Measurements from ENCODE around the gene GNG10.
A peak's percentile ranks its signal among the peaks of the same experiment; 100 is the strongest.
"Not testable (repeated sequence)": the region's sequence is repeated elsewhere in the genome, so short reads cannot be mapped to it uniquely, and the experiment has no call there.

The GNG10 gene

DNA sequence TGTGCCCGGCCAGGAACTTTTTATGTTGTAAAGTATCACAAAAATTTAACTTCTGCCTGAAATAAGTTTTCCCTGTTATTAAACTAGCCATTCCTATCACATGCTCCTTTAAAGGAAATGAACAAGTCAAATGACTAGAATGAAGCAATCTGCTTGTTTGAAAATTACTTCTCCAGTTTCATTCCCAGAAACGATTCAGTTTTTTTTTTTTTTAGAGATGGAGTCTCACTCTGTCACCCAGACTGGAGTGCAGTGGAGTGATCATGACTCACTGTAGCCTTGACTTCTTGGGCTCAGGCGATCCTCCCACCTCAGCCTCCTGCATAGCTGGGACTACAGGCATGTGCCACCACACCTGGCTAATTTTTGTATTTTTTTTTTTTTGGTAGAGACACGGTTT, 13.3 kb upstream of the GNG10 start:
- Histone ChIP-seq H3K9ac (ENCODE audit: low read depth in 1 of 2, low read length in 2 of 2) (no peak overlapping the region), H3K4me3 (ENCODE audit: low read depth in 1 of 2, low read length in 2 of 2) (no peak overlapping the region), H3K27me3 (ENCODE audit: control insufficient read depth in 1 of 2, insufficient read depth in 2 of 2, low read length in 2 of 2) (no peaks in the 10 kb centered on the region), H3K9me3 (ENCODE audit: control insufficient read depth in 1 of 2, low read length in 2 of 2) (no peaks in the 10 kb centered on the region), H3K27ac (ENCODE audit: low read depth, low read length) (no peak overlapping the region), H3K36me3 (ENCODE audit: control insufficient read depth in 1 of 2, insufficient read depth in 2 of 2, low read length in 2 of 2) (peaks cover 17 to 25% of the 10 kb centered on the region in 2 donors), H3K4me1 (ENCODE audit: control insufficient read depth in 1 of 2, insufficient read depth in 2 of 2, low read length in 2 of 2) (peaks cover 0 to 4% of the 10 kb centered on the region in 2 donors)

DNA sequence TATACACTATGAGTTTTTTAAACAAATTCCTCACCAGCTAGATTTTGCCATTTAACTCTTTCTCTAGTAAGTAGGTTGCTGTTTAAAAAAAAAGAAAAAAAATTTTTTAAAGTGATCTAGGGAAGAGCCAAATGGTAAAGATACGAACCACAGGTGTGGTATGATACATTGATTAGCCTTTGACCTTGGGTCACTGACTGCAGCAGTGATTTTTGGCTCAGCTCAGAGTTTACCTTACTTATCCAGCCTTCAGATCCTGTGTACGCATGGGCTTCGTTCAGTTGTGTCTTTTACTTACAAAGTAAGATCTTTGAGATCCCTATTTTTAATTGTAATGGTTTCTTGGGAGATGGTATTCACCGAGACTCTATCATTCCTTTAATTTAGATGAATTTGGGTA, 12.4 kb upstream of the GNG10 start:
- no peak overlapping the region for H3K9ac ChIP-seq (ENCODE audit: low read depth in 1 of 2, low read length in 2 of 2)
- peaks cover 17 to 28% of the 10 kb centered on the region in 2 donors for H3K36me3 ChIP-seq (ENCODE audit: control insufficient read depth in 1 of 2, insufficient read depth in 2 of 2, low read length in 2 of 2)
- no peak overlapping the region for H3K4me3 ChIP-seq (ENCODE audit: low read depth in 1 of 2, low read length in 2 of 2)
- no peaks in the 10 kb centered on the region for H3K27me3 ChIP-seq (ENCODE audit: control insufficient read depth in 1 of 2, insufficient read depth in 2 of 2, low read length in 2 of 2)
- no peak overlapping the region for H3K27ac ChIP-seq (ENCODE audit: low read depth, low read length)
- no peaks in the 10 kb centered on the region for H3K9me3 ChIP-seq (ENCODE audit: control insufficient read depth in 1 of 2, low read length in 2 of 2)
- peaks cover 0 to 4% of the 10 kb centered on the region in 2 donors for H3K4me1 ChIP-seq (ENCODE audit: control insufficient read depth in 1 of 2, insufficient read depth in 2 of 2, low read length in 2 of 2)

GRCh38 chr9:111657051-111657450, 4.4 kb upstream of the GNG10 start:
- Histone ChIP-seq H3K9me3 (ENCODE audit: control insufficient read depth in 1 of 2, low read length in 2 of 2) (no peaks in the 10 kb centered on the region), H3K36me3 (ENCODE audit: control insufficient read depth in 1 of 2, insufficient read depth in 2 of 2, low read length in 2 of 2) (peaks cover 6 to 12% of the 10 kb centered on the region in 2 donors), H3K4me3 (ENCODE audit: low read depth in 1 of 2, low read length in 2 of 2) (no peak overlapping the region), H3K4me1 (ENCODE audit: control insufficient read depth in 1 of 2, insufficient read depth in 2 of 2, low read length in 2 of 2) (peaks cover 1% of the 10 kb centered on the region in 2 donors), H3K27ac (ENCODE audit: low read depth, low read length) (no peak overlapping the region), H3K9ac (ENCODE audit: low read depth in 1 of 2, low read length in 2 of 2) (no peak overlapping the region), H3K27me3 (ENCODE audit: control insufficient read depth in 1 of 2, insufficient read depth in 2 of 2, low read length in 2 of 2) (no peaks in the 10 kb centered on the region)

GRCh38 chr9:111658943-111659342, 2.5 kb upstream of the GNG10 start:
- no peaks in the 10 kb centered on the region for H3K27me3 ChIP-seq (ENCODE audit: control insufficient read depth in 1 of 2, insufficient read depth in 2 of 2, low read length in 2 of 2)
- H3K9ac ChIP-seq (ENCODE audit: low read depth in 1 of 2, low read length in 2 of 2) = no peak overlapping the region
- peaks cover 2 to 6% of the 10 kb centered on the region in 2 donors for H3K36me3 ChIP-seq (ENCODE audit: control insufficient read depth in 1 of 2, insufficient read depth in 2 of 2, low read length in 2 of 2)
- H3K27ac ChIP-seq (ENCODE audit: low read depth, low read length) = no peak overlapping the region
- no peaks in the 10 kb centered on the region for H3K9me3 ChIP-seq (ENCODE audit: control insufficient read depth in 1 of 2, low read length in 2 of 2)
- H3K4me3 ChIP-seq (ENCODE audit: low read depth in 1 of 2, low read length in 2 of 2) = no peak overlapping the region
- peaks cover 10 to 14% of the 10 kb centered on the region in 2 donors for H3K4me1 ChIP-seq (ENCODE audit: control insufficient read depth in 1 of 2, insufficient read depth in 2 of 2, low read length in 2 of 2)

DNA sequence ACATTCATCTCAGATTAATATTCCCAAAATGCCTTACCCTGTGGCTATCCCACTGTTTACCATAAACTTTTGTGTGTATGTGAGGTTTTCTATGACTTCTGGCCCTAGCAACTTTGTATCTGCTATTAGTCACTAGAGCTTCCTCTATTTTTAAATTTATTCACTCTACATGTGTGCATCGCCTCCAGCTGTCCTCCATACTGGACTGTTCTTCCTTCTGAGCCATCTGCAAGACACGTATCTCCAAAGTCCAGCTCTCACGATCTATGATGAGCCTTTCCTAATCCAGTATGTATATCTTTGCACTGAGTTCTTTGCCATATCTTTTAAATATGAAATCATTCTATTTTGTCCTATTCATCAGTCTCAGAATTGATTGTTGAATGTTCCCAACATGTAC, 1.7 kb upstream of the GNG10 start:
- no peaks in the 10 kb centered on the region for H3K9me3 ChIP-seq (ENCODE audit: control insufficient read depth in 1 of 2, low read length in 2 of 2)
- peaks cover 0 to 4% of the 10 kb centered on the region in 2 donors for H3K36me3 ChIP-seq (ENCODE audit: control insufficient read depth in 1 of 2, insufficient read depth in 2 of 2, low read length in 2 of 2)
- H3K27me3 ChIP-seq (ENCODE audit: control insufficient read depth in 1 of 2, insufficient read depth in 2 of 2, low read length in 2 of 2) = no peaks in the 10 kb centered on the region
- no peak overlapping the region for H3K9ac ChIP-seq (ENCODE audit: low read depth in 1 of 2, low read length in 2 of 2)
- peaks cover 10 to 14% of the 10 kb centered on the region in 2 donors for H3K4me1 ChIP-seq (ENCODE audit: control insufficient read depth in 1 of 2, insufficient read depth in 2 of 2, low read length in 2 of 2)
- no peak overlapping the region for H3K27ac ChIP-seq (ENCODE audit: low read depth, low read length)
- no peak overlapping the region for H3K4me3 ChIP-seq (ENCODE audit: low read depth in 1 of 2, low read length in 2 of 2)

DNA sequence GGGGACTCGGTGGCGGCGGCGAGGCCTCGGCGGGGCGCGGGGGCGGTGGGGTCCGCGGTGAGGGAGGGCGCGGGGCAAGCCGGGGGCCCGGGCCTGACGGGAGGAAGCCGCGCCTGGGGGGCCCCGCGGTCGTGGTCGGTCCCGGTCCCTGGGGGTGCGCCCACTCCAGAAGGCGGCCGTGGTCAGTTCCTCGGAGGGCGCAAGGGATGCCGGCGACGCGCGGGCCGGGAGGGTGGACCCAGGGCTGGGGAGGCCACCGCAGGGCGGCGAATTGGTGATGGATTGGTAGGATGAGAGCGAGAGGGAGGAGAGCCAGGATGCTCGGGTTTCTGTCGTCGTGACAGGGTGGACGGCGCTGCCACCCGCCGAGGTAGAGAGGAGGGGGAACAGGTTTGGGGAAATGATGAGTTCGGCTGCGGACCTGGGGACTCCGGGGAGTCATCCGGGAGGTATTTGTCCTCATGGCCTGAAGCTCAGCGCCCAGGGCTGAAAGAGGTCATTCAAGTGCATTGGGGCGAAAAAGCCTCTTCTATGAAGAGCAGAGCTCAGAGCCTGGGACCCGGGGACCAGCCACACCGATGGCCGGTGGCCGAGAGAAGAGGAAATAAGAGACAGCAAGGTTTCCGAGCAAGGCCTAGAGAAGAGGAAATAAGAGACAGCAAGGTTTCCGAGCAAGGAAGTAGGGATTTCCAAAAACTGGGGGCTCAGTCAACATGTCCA, 557 bp downstream of the GNG10 start:
- no peak overlapping the region for H3K27ac ChIP-seq (ENCODE audit: low read depth, low read length)

DNA sequence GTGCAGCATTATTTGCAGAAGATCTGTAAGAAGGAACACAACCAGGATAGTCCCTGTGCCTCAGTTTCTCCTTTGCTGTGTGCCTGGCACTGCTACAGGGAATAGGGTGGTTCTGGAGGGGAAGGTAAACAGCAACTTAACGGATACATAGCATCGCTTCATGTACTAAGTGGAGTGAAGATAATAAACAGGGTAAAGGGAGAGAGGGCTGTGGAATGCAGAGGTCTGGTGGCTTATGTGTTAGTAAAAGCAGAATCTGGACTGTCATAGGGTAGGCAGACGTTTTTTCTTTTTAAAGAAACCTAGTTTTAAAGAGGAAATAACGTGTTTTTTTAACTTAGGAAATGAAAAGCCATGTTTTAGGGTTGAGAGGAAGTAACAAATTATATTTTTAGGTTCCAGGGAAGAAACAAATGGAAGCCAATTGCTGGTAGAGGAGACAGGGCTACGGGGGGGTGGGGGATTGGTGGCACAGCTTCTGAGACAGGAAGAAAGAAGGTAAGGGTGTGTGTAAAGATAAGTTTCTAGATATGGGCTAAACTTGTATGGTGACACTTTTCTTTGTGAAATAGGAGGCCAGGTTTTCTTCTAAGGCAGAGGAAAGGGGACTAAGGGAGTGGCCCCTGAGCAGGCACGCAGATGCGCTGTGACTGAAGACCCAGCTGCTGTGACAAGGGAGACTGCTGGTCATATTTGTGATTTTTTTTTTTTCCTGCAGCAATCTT, 1.3 kb downstream of the GNG10 start:
- Histone ChIP-seq H3K27ac (ENCODE audit: low read depth, low read length) (no peak overlapping the region), H3K36me3 (ENCODE audit: control insufficient read depth in 1 of 2, insufficient read depth in 2 of 2, low read length in 2 of 2) (peaks cover 0 to 5% of the 10 kb centered on the region in 2 donors), H3K4me3 (ENCODE audit: low read depth in 1 of 2, low read length in 2 of 2) (peak overlapping the region; percentile 78 to 85), H3K9ac (ENCODE audit: low read depth in 1 of 2, low read length in 2 of 2) (peak overlapping the region; percentile 52 to 71), H3K9me3 (ENCODE audit: control insufficient read depth in 1 of 2, low read length in 2 of 2) (no peaks in the 10 kb centered on the region), H3K4me1 (ENCODE audit: control insufficient read depth in 1 of 2, insufficient read depth in 2 of 2, low read length in 2 of 2) (peaks cover 10 to 14% of the 10 kb centered on the region in 2 donors), H3K27me3 (ENCODE audit: control insufficient read depth in 1 of 2, insufficient read depth in 2 of 2, low read length in 2 of 2) (no peaks in the 10 kb centered on the region)

More for the DNA sequence above, 557 bp downstream of the GNG10 start:
- no peaks in the 10 kb centered on the region for H3K27me3 ChIP-seq (ENCODE audit: control insufficient read depth in 1 of 2, insufficient read depth in 2 of 2, low read length in 2 of 2)
- no peaks in the 10 kb centered on the region for H3K36me3 ChIP-seq (ENCODE audit: control insufficient read depth in 1 of 2, insufficient read depth in 2 of 2, low read length in 2 of 2)
- H3K9ac ChIP-seq (ENCODE audit: low read depth in 1 of 2, low read length in 2 of 2) = peak overlapping the region; percentile 52 to 71
- H3K9me3 ChIP-seq (ENCODE audit: control insufficient read depth in 1 of 2, low read length in 2 of 2) = no peaks in the 10 kb centered on the region
- peak overlapping the region; percentile 78 to 85 for H3K4me3 ChIP-seq (ENCODE audit: low read depth in 1 of 2, low read length in 2 of 2)
- peaks cover 10 to 14% of the 10 kb centered on the region in 2 donors for H3K4me1 ChIP-seq (ENCODE audit: control insufficient read depth in 1 of 2, insufficient read depth in 2 of 2, low read length in 2 of 2)

GRCh38 chr9:111663301-111663823, 2.0 kb downstream of the GNG10 start:
- peaks cover 10 to 14% of the 10 kb centered on the region in 2 donors for H3K4me1 ChIP-seq (ENCODE audit: control insufficient read depth in 1 of 2, insufficient read depth in 2 of 2, low read length in 2 of 2)
- no peaks in the 10 kb centered on the region for H3K27me3 ChIP-seq (ENCODE audit: control insufficient read depth in 1 of 2, insufficient read depth in 2 of 2, low read length in 2 of 2)
- peaks cover 0 to 7% of the 10 kb centered on the region in 2 donors for H3K36me3 ChIP-seq (ENCODE audit: control insufficient read depth in 1 of 2, insufficient read depth in 2 of 2, low read length in 2 of 2)
- peak overlapping the region in 1 of 2 donors; percentile 52 for H3K9ac ChIP-seq (ENCODE audit: low read depth in 1 of 2, low read length in 2 of 2)
- H3K27ac ChIP-seq (ENCODE audit: low read depth, low read length) = no peak overlapping the region
- H3K9me3 ChIP-seq (ENCODE audit: control insufficient read depth in 1 of 2, low read length in 2 of 2) = no peaks in the 10 kb centered on the region
- H3K4me3 ChIP-seq (ENCODE audit: low read depth in 1 of 2, low read length in 2 of 2) = peak overlapping the region in 1 of 2 donors; percentile 4

DNA sequence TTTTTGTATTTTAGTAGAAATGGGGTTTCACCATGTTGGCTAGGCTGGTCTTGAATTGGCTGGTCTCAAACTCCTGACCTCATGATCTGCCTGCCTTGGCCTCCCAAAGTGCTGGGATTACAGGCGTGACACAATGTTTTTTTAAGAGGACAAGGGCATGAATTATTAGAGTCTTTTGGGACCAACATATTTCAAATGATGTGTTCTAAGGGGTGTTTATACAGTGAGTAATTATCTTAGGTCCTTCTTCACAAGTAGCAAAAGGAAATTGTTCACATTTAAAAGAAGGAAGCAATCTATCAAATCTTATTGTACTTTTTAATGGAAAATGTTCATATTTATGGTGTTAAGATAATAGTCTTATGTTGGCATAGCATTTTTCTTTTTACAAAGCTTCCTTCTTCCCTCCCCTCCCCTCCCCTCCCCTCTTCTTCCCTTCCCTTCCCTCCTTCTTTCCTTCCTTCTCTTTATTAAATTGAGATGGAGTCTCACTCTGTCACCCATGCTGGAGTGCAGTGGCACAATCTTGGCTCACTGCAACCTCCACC, 6.7 kb downstream of the GNG10 start:
- Histone ChIP-seq H3K9me3 (ENCODE audit: control insufficient read depth in 1 of 2, low read length in 2 of 2) (no peaks in the 10 kb centered on the region), H3K9ac (ENCODE audit: low read depth in 1 of 2, low read length in 2 of 2) (no peak overlapping the region), H3K36me3 (ENCODE audit: control insufficient read depth in 1 of 2, insufficient read depth in 2 of 2, low read length in 2 of 2) (peaks cover 0 to 7% of the 10 kb centered on the region in 2 donors), H3K27me3 (ENCODE audit: control insufficient read depth in 1 of 2, insufficient read depth in 2 of 2, low read length in 2 of 2) (no peaks in the 10 kb centered on the region), H3K27ac (ENCODE audit: low read depth, low read length) (no peak overlapping the region), H3K4me3 (ENCODE audit: low read depth in 1 of 2, low read length in 2 of 2) (no peak overlapping the region), H3K4me1 (ENCODE audit: control insufficient read depth in 1 of 2, insufficient read depth in 2 of 2, low read length in 2 of 2) (peaks cover 0 to 3% of the 10 kb centered on the region in 2 donors)

DNA sequence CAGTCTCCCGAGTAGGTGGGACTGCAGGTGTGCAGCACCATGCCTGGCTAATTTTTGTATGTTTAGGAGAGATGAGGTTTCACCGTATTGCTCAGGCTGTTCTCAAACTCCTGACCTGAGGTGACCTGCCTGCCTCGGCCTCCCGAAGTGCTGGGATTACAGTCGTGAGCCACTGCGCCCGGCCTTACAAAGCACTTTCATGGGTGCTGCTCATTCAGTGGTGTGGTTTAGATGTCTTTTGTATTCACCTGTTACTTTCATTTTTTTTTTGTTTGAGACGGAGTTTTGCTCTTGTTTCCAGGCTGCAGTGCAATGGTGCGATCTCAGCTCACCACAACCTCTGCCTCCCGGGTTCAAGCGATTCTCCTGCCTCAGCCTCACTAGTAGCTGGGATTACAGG, 7.2 kb downstream of the GNG10 start:
- H3K36me3 ChIP-seq (ENCODE audit: control insufficient read depth in 1 of 2, insufficient read depth in 2 of 2, low read length in 2 of 2); H3K4me1 ChIP-seq (ENCODE audit: control insufficient read depth in 1 of 2, insufficient read depth in 2 of 2, low read length in 2 of 2); H3K9ac ChIP-seq (ENCODE audit: low read depth in 1 of 2, low read length in 2 of 2); H3K27me3 ChIP-seq (ENCODE audit: control insufficient read depth in 1 of 2, insufficient read depth in 2 of 2, low read length in 2 of 2); H3K4me3 ChIP-seq (ENCODE audit: low read depth in 1 of 2, low read length in 2 of 2); H3K9me3 ChIP-seq (ENCODE audit: control insufficient read depth in 1 of 2, low read length in 2 of 2); H3K27ac ChIP-seq (ENCODE audit: low read depth, low read length): not testable (repeated sequence)
